ENCODE measurements around the gene OSBPL10.

DNA sequence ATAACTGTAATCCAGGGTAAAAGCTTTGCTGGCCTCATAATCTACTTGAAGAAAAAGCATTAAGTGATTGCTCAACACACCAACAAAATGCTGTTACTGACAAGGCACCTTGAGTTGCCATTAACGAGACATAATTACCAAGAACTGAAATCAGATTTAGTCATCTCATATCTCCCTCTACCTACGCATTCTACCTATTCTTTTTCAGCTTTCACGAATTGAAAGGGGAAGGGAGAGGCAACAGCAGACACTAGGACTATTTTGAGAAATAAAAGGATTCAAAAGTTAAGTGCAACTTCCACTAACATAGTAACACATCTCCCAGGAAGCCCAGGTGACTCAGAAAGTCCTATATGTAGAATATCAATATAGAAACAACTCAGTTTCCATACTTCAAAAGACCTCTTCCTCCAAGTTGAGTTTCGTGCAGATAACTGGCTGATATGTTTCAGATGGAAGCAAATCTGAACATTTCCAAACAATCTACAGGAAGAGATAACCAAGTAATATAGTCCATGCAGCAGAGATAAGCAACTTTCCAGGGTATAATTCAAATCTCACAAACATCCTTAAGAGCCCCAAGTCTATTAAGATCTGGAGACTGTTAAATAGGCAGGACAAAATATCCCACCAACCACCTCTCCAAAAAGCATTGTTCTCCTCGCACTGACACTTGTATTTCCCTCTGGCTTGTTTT is 1.9 kb downstream of the OSBPL10 start:
- TF ChIP-seq, protein P1, sequence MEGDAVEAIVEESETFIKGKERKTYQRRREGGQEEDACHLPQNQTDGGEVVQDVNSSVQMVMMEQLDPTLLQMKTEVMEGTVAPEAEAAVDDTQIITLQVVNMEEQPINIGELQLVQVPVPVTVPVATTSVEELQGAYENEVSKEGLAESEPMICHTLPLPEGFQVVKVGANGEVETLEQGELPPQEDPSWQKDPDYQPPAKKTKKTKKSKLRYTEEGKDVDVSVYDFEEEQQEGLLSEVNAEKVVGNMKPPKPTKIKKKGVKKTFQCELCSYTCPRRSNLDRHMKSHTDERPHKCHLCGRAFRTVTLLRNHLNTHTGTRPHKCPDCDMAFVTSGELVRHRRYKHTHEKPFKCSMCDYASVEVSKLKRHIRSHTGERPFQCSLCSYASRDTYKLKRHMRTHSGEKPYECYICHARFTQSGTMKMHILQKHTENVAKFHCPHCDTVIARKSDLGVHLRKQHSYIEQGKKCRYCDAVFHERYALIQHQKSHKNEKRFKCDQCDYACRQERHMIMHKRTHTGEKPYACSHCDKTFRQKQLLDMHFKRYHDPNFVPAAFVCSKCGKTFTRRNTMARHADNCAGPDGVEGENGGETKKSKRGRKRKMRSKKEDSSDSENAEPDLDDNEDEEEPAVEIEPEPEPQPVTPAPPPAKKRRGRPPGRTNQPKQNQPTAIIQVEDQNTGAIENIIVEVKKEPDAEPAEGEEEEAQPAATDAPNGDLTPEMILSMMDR (IDR thresholded peaks at IDR 0.05) = no peak
- TF ChIP-seq POLR2AphosphoS5 (IDR thresholded peaks at IDR 0.05) = no peak
